Measurements from ENCODE around the gene FOSL2. TPM values are rescaled to one million over a fixed set of nuclear protein-coding genes. Genes with fewer than 3 reads are reported as not detected.
A peak's percentile ranks its signal among the peaks of the same experiment; 100 is the strongest.

The FOSL2 gene
- total and polyA plus RNA-seq, 2 donors (not counting 1 experiment from before 2014, with no cell fraction given) = 2.5 to 37.7 TPM

GRCh38 chr2:28391564-28392296, 928 bp upstream of the FOSL2 start:
- no peaks in the 10 kb centered on the region for H3K79me2 ChIP-seq (ENCODE audit: control insufficient read depth, insufficient read depth, low read length)
- H3K27me3 ChIP-seq (replicated peaks in 1 of 4; ENCODE audit: control extremely low read depth in 1 of 4, control insufficient read depth in 3 of 4, insufficient read depth in 4 of 4, low read length in 3 of 4) = peaks cover 0 to 31% (median 4%) of the 10 kb centered on the region in 4 experiments
- CTCF ChIA-PET = interaction anchor here (0.6 to 1.1 kb wide), 3 partner anchors 258 to 688 kb away, joined by 3 to 4 read pairs (median 3); no protein-coding TSS in a partner anchor
- peaks cover 17% of the 10 kb centered on the region for H3K27me3 Mint-ChIP-seq
- POLR2A ChIA-PET = interaction anchor here (0.6 to 2.3 kb wide), 4 partner anchors 13 to 501 kb away, joined by 3 to 15 read pairs (median 6); partner anchors contain the start of genes BABAM2 and RBKS
- peak overlapping the region; percentile 69 for H3K9ac ChIP-seq (ENCODE audit: low read length)
- H3K9me3 Mint-ChIP-seq (ENCODE audit: insufficient read depth) = no peaks in the 10 kb centered on the region
- H3K4me1 ChIP-seq (ENCODE audit: control insufficient read depth in 2 of 2, insufficient read depth in 2 of 2, low read length in 2 of 2) = peaks cover 18% of the 10 kb centered on the region in 2 donors
- H4K20me1 ChIP-seq (ENCODE audit: control insufficient read depth, insufficient read depth, low read length, poor library complexity, severe bottlenecking) = no peaks in the 10 kb centered on the region
- H2AFZ ChIP-seq (ENCODE audit: insufficient read depth, low read depth, low read length, poor library complexity, severe bottlenecking) = peak overlapping the region; percentile 72
- H3K4me2 ChIP-seq (replicated peaks; ENCODE audit: low read depth, low read length, poor library complexity, severe bottlenecking) = peak overlapping the region; percentile 77
- peaks cover 25% of the 10 kb centered on the region for H3K4me1 Mint-ChIP-seq
- H3K4me3 Mint-ChIP-seq = peak overlapping the region; percentile 89
- TF ChIP-seq EZH2 (IDR thresholded peaks at IDR 0.05; ENCODE audit: borderline replicate concordance, insufficient read depth, low read depth, low read length, poor library complexity, severe bottlenecking) = no peak
- no peak for TF ChIP-seq CTCF (IDR thresholded peaks at IDR 0.05)
- no peak for DNase-seq
- intact Hi-C loops (cut with micrococcal nuclease) = loop anchor here (1.0 to 10.0 kb wide), 7 partner anchors 32 to 1753 kb away; partner anchors contain the start of genes CAD, MPV17, MRPL33 and PPP1CB
- H3K4me3 ChIP-seq (ENCODE audit: control extremely low read depth in 1 of 5, extremely low read depth in 1 of 5, insufficient read depth in 1 of 5, low read depth in 2 of 5, low read length in 4 of 5) = peak overlapping the region; percentile 42 to 90 (median 61)
- no peaks in the 10 kb centered on the region for H3K9me3 ChIP-seq (ENCODE audit: control extremely low read depth in 1 of 3, control insufficient read depth in 2 of 3, insufficient read depth in 1 of 3, low read length in 2 of 3)
- H3K27ac ChIP-seq (ENCODE audit: low read length in 2 of 2) = peak overlapping the region; percentile 6 to 52
- under 1% methylated on average over 66 of the region's 70 CpGs for WGBS (ENCODE audit: insufficient coverage)
- H3K36me3 ChIP-seq (replicated peaks in 1 of 2; ENCODE audit: control extremely low read depth in 1 of 2, control insufficient read depth in 1 of 2, extremely low read depth in 1 of 2, insufficient read depth in 2 of 2, low read length in 1 of 2) = no peaks in the 10 kb centered on the region
- ATAC-seq (ENCODE audit: low read depth) = peak; percentile 38
- H3K27ac Mint-ChIP-seq = peak overlapping the region; percentile 84
